HG02943 (cell line): Measurements from ENCODE around the gene UBE2M.
"Not testable (repeated sequence)": the region's sequence is repeated elsewhere in the genome, so short reads cannot be mapped to it uniquely, and the experiment has no call there.

ENCODE experiments used
- ATAC-seq: cut with Tn5 transposase; IDR thresholded peaks from one replicate; pipeline ENCODE4 v1.9.1; 2021; ENCODE audit warnings: mild to moderate bottlenecking, low read depth, moderate library complexity; ENCODE audit not compliant: unreplicated experiment

The UBE2M gene

DNA sequence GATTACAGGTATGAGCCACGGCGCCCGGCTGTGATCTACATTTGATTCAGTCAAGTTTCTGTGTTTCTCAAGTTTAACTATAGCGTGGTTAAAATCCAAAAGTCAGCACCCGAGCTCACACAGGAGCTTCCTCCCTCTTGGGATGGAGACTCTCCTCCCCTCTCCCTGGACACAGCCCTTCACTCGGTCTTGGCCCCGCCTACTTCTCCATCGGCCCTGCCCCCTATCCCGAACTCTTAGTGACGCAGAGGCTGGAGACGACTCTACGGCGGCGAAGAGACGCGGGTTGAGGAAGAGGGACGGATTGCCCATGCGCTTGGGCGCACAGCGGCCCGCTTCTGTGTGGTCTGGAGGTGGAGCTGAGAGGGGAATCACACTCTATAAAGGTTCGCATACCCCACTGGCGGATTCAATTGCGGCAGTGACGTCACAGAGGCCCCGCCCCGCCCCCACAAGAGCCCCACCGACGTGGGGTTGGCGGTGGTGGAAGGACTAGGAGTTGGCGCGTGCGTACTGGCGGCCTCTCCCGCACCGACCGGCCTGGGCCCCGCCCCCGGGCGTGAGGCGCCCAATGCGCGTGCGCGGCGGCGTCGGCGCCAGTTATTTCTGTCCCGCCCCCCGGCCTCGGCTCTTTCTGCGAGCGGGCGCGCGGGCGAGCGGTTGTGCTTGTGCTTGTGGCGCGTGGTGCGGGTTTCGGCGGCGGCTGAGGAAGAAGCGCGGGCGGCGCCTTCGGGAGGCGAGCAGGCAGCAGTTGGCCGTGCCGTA lies 14.4 kb downstream of the UBE2M start, which contains the start of gene TRIM28:
Gene TRIM28, plus strand, starts transcription at position 239 of the 765 bp plus-strand sequence. CDS start 694 bp downstream, outside the sequence.
- ATAC-seq, result peak; percentile 80

DNA sequence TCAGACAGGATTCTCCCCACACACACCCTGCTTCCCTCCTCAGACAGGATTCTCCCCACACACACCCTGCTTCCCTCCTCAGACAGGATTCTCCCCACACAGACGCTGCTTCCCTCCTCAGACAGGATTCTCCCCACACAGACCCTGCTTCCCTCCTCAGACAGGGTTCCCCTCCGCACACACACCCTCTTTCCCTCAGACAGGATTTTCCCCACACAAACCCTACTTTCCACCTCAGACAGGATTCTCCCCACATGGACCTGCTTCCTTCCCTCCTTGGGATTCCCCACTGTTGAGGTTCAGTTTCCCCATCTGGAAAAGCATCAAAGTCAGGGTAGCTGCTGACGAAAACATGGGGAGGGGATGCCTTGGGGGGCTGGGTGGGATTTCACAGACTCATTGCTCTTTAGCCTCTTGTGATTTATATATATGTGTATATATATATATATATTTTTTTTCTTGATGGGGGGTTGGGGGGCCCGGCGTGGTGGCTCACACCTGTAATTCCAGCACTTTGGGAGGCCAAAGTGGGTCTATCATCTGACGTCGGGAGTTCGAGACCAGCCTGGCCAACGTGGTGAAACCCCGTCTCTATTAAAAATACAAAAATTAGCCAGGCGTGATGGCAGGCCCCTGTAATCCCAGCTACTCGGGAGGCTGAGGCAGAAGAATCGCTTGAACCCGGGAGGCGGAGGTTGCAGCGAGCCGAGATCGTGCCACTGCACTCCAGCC lies 15.6 kb downstream of the UBE2M start:
- ATAC-seq, result not testable (repeated sequence)

DNA sequence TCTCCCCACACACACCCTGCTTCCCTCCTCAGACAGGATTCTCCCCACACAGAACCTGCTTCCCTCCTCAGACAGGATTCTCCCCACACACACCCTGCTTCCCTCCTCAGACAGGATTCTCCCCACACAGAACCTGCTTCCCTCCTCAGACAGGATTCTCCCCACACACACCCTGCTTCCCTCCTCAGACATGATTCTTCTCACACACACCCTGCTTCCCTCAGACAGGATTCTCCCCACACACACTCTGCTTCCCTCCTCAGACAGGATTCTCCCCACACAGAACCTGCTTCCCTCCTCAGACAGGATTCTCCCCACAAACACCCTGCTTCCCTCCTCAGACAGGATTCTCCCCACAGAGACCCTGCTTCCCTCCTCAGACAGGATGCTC lies 19.2 kb downstream of the UBE2M start:
- ATAC-seq, result not testable (repeated sequence)

DNA sequence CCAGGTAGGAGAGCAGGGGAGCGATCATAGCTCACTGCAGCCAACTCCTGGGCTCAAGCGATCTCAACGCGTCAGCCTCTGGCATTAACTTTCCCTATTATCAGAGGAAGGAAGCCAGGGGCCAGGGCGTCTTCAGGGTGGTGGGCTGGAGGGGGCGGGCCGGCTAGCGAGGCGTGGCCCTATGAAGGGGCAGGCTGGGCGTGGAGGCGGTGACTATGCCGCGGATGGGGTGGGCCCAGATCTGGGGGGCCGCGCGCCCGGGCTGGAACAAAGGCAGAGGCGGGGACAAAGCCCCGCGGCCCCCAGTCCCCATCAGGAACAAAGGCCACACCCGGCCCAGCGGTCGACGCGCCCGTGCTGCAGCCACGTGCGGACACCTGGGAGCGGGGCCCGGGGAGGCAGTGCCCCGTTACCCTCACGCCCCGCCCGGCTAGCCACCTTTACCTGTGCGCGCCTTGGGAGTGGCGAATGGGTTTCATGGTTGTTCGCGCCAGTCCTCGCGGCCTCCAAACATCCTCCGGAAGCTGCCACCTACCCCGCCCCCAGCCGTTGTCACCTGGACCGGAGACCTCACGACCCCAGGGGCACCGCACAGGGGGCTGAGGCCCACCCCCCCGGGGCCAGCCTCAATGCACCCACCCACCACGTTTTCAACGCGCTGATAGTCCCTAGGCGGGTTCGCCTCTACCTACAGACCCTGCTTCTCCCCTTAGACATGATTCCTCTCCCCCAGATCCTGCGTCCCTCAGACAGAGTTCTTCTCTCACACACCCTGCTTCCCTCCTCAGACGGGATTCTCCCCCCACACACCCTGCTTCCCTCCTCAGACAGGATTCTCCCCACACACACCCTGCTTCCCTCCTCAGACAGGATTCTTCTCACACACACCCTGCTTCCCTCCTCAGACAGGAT lies 19.9 kb downstream of the UBE2M start:
- ATAC-seq, result no peak

DNA sequence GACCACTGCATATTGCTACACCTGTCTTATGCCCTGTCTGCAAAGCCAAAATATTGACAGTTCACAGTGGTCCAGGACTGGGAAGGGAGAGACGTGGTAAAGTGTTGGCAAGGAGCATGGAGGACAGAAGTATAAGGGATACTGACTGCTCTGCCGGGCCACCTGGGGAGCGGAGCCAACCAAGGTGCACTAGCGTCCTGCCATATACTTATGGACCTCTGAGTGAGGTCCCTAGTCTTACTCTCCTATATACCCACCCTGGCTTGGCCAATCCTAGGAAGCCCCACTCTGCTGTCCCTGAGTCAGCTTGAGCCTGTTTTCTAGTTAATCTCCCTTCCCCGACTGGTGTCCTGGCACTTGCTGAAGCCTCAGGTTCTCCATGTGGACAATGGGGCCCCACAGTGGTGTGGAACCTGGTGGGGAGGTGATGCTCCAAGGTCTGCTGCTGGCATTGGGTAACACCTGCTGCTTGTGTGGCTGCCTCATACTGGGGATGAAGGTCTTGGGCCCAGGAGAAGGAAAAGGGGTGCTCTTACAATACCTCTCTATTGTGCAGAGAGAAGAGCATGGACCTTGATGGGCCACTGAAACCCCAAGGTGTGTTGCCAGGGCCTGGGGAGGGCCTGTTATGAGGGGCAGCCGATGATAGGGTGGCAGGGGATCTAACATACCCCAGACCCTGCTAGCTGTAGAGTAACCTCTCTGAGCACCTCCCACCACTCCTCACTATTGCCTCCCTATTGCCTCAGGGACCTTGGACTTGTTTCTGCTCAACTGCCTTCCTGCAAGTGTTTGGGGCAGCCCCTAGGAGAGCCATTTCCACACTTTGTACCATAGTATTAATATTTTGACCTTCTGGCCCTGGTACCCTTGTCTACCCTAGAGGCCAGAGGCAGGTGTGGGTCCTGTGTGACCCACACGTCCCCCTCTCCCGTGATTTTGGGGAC lies 21.3 kb downstream of the UBE2M start:
- no peak for ATAC-seq

DNA sequence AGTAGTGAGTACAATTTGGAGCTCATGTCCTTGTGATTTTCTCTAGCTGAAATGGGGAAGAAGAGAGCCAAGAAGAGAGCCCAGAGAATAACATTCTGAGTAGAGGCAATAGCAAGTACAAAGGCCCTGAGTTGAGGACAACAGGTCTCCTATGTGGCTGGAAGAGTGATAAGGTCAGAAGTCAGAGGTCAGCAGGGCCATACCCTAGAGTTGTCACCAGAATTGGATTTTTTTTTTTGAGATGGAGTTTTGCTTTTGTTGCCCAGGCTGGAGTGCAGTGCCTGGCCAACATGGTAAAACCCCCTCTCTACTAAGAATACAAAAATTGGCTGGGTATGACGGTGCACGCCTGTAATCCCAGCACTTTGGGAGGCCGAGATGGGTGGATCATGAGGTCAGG lies 22.6 kb downstream of the UBE2M start:
- no peak for ATAC-seq

DNA sequence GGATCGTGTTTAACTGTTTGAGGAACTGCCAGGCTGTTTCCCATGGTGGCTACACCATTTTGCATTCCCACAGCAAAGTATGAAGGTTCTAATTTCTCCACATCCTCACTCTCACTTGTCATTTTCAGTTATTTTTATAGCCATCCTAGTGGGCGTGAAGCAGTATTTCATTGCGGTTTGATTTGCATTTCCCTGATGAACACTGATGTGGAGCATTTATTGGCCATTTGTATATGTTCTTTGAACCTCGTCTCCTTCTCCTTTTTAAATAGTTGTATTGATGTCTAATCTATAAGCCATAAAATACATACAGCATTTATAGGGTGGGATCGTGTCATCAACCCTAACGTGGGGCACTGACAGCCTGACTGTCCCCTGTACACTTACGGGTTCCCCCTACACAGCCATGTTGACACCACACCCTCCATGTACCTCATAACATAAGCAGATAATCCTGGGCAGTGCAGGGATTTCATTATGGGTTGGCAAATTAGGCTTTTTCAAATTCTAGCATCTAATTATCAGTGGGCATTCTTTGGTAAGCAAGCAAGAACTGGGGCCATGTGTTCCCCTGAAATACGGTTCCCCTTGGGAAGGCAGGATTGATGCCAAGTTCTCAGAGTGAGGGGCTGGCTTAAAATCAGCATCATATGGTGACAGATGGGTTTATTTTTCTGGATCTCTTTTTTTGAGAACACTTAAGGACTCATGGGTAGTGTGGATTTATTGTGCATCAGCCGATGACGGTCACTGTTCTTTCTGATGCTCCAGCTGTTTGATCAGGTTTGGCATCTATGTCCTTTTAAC lies 27.2 kb downstream of the UBE2M start:
- ATAC-seq, result no peak

DNA sequence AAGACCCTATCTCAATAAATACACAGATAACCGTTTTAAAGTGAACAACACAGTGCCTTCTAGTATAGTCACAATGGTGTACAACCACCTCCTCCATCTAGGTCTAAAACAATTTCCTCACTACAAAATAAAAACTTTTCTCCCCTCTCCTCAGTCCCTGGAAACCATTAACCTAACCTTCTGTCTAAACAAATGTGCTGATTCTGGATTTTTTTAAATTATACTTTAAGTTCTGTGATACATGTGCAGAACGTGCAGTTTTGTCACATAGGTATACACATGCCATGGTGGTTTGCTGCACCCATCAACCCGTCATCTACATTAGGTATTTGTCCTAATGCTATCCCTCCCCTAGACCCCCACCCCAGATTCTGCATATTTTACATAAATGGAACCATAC lies 29.0 kb downstream of the UBE2M start:
- ATAC-seq, result no peak

DNA sequence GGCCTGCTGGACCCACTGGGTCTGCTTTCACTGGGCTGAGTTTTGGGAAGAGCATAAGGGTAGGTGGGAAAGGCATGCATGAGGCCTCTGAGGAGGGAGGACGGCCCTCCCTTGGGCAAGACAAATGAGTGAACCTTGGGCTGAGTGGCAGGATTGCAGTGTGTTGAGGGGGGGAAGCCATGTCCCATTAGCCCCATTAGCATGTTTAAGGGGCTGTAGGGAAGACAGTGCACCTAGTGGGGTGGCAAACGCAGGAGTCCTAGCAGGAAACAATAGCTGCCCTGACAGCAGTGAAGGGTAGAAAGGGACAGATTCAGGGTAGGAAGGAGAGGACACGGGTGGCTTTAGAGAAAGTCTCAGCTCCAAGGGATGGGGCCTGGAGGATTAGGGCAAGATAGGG lies 35.7 kb downstream of the UBE2M start:
- ATAC-seq, result no peak

DNA sequence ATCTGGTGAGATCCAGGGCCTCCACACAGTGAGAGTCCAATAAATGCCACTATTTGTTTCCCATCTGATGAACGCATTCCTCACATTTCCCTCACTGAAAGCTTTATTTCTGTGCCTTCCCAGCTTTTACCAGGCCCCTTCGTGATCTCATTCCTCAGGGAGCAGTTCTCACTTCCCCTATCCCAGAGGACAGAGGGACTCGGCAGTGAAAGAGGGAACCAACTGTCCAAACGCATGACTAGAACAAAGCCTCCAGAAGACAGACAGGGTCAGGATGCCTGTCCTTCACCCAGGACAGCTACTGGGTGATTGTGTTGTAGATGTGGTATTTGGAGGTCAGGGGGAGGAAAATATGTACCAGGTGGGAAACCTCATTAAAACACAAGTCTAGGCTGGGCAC lies 36.8 kb downstream of the UBE2M start:
- no peak for ATAC-seq

DNA sequence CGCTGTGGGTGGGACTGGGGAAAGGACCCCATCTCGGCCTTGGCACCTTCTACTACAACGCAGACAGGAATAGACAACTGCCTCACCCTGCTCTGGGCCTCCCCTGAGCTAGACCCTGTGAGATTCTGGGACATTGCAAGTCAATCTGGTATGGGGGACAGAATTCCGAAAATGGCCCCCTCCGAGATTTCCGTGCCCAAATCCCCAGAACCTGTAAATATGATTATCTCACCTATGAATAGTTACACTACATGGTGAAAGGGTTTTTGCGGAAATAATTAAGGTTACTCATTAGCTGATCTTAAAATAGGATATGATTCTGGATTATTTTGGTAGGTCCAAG lies 38.2 kb downstream of the UBE2M start:
- no peak for ATAC-seq

DNA sequence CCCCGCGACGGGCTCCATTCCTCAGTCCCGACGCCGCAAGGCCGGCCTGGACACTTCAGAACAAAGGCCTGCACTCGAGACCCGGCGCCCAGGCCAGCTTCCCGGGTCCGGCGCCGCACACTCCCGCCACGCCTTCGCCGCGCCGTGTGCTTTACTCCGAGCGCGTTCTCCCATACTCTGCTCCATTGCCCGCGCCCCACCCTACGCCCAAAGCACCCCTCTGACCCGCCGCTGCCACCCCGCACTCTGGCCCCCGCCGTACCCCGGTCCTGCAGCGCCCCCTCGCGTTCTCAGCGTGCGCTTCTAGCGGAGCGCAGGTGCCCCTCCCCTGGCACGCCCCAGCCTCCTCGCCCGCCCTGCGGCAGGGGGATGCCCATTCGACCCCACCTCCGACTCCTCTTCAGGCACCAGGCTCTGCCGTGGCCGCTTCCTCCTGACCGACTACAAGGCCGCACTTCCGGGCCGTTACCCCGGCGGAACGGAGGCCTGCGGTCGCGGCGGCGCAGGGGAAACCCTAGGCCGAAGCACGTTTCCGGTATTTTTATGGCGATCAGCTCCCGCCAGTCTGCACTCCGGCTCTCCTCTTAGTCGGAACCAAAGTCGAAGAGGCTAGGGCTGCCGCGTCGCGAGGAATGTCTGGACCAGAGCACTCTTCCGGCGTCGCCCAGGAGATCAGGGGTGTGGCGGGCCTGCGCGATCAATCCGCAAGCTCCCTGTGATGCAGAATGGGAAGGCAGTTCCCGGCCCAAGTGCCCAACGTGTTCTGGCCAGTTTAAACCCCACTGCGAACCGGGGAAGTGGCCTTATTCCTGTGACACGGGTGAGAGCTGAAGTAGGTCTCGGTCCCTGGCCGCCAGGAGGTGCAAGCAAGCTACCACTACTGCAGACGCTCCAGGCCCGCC lies 38.8 kb downstream of the UBE2M start, which contains the start of gene ZBTB45:
Gene ZBTB45, minus strand, starts transcription at position 456 of the 902 bp plus-strand sequence. CDS start 2,137 bp downstream, outside the sequence.
- ATAC-seq, result peak; percentile 84

DNA sequence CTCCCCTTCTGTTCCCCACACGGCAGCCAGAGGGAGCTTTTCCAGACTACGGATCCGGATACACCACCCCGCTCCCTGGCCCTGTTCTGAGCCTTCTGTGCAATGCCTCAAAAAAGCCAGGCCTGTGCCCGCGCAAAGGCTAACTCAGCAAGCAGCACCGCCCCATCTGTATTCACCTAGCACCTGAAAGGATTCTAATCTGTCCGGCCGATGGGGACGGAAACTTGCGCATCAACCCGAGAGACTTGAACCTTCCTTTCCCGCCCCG lies 39.4 kb downstream of the UBE2M start:
- peak; percentile 14 for ATAC-seq

DNA sequence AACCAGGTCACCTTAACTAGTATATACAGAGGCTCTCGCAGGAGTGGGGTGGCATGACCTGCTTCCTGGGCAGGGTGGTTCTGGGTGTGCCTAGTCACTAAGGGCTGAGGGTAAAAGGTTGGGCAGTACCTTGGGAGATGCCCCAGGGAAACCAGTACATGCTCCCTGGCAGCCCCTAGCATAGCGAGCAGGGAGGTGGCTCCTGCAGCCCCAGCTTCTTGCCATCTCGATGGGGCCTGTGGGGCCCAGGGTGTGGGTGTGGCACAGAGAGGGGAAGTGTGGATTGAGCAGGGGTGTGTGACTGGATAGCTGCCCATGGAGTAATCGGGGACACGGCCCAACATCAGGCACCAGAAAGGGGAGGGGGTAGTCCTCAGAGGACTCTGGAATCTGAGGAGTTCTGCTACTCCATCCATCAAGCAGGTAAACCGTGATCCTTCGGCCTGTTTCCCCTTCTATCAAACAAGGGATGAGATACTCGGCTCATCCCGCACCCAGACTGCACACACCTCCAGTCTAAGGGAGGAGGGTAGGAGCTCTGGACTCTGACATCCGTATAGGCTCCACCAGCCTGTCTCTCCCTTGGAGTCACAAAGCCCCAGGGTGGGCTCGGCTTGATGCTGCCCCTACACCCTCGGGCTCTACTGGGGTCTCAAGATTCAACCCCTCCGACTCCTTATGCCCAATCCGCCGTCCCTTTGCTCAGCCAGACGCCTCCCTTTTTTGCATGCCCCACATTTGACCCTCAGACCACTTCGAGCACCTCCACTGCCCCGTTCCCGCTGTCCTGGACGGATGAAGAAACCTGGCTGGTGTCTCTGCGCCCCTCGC lies 39.9 kb downstream of the UBE2M start:
- no peak for ATAC-seq

DNA sequence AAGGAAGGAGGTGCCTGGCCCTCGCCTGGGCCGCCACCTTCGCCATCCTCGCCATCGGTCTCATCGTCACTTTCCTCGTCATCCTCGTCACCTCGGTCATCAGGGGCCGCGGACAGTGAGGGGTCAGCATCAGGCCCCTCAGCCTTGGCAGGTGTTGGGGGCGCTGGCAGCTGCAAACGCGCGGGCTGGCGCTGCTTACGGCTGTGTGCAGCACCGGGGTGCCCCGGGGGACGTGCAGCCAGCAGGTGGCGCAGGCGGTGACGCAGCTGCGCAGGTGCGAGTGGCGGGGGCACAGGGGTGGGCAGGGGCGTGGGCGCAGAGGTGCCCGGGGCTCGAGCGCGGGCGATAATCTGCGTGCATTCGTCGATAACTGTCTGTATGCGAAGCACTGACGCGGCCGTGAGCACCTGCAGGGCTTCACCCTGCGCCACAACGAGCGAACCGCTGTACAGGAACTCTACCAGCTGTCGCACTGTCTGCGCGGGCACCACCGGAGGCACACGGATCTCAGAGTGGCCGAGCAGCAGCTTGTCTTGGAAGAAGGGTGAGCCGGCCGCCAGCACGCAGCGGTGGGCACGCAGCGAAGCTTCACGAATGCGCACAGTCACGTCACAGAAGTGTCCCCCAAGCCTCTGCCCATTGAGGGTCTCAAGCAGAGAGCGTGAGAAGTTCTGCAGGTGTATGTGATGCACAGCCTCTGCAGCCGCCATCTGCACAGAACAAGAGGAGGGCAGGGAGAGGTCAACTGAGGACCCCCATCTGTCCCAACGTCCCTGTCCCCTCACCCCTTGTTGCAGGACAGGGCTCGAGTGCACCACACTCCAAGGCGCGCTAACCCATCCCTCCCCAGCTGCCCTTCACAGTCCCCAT lies 41.2 kb downstream of the UBE2M start:
- no peak for ATAC-seq

DNA sequence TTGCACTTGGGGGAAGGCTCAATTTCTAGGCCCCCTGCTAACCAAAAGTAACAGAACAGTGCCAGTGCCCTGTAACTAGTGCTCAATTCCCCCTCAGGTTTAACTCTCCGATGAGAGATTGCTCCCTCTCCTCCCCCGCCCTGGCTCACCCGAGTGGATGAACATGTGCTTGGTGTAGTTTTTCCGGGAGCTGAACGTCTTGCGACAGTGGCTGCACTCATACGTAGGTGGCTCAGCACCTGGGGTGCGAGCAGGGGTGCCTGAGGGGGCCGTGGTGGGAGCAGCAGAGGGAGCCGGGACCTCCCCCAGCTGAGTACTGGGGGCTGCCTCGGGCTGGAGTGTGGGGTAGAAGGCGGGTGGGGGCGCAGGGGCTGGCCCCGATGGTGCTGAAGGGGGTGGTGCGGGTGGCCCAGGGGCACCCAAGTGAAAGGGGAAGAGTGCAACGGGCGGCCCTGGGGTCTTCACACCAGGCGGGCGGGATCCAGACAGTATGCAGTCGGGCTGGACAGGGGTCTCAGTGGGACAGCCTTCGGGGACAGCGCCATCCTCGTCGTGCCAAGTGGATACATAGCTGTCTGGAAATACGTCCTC lies 42.1 kb downstream of the UBE2M start:
- ATAC-seq, result no peak
